HG02981 (cell line): Measurements from ENCODE around the gene AVEN.
"Not testable (repeated sequence)": the region's sequence is repeated elsewhere in the genome, so short reads cannot be mapped to it uniquely, and the experiment has no call there.

ENCODE experiments used
- ATAC-seq: cut with Tn5 transposase; IDR thresholded peaks from one replicate; pipeline ENCODE4 v1.9.1; 2021; ENCODE audit warnings: mild to moderate bottlenecking, moderate library complexity; ENCODE audit not compliant: unreplicated experiment

AVEN gene

DNA sequence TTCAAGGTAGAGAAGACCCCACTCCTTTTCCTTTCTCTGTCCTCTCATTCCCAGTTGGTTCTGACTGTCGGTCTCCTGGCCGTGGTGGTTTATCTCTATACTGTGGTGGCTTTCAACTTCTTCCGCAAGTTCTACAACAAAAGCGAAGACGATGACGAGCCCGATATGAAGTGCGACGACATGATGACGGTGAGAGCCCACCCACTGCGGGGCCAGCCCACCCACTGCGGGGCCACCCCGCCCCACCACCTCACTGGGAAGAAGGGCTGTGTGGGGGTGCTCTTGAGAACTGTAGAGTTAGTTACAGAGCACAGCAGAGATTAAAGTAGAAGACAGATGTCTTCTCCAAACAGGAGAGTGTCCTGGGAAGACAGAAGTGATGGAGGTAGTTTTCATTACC, 181.3 kb downstream of the AVEN start:
- ATAC-seq: no peak

DNA sequence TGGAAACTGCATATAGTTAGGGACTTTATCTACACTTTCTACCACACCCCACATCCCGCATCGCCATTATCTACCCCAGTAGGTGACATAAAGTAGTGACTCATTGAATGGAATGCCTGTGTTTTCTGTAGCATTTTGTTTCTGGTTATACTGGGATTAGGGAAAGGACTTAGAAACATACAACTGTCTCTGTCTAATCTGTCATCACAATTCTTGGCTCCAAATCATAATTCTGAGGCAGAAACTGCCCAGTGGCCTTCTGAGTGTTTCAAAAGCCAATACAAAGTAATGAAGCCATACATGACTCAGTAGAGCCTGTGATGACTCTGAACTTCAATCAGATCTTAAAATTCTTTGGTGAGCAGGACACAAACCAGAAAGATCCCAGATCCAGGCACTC, 186.4 kb downstream of the AVEN start:
- ATAC-seq: no peak

DNA sequence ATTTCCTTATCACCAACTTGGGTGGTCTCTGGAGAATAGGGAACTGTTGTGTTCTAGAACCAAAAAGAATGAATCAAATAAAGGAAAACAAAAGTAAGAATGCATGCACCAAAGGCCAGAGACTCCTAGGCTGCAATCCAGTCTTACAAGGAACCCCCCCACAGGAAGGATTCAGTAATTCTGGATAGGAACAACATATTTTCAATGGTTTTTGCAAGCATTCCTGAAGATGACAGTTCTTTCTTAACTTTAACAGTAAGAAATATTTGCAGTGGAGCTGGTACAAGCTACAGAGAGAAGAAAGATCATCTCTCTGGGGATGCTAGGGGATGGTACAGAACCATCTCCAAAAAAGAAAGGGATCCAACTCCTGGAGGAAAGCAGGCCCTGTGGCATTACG, 186.9 kb downstream of the AVEN start:
- no peak for ATAC-seq

DNA sequence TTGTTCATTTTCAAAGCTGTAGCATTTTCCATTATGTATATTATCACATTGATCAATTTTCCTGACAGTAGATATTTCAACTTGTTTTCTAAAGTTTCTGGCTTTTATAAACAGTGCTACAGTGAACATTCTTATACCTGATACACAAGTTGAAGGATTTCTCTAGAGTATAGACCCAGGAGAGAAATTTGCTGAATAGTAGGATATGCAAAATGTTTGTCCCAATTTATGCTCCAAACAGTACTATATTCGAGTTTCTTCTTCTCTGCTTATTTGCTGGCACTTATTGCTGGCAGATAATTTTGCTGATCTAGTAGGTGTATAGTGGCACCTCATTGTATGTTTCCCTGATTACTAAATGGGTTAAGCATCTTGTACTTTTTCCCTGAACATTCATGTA, 187.9 kb downstream of the AVEN start:
- no peak for ATAC-seq

DNA sequence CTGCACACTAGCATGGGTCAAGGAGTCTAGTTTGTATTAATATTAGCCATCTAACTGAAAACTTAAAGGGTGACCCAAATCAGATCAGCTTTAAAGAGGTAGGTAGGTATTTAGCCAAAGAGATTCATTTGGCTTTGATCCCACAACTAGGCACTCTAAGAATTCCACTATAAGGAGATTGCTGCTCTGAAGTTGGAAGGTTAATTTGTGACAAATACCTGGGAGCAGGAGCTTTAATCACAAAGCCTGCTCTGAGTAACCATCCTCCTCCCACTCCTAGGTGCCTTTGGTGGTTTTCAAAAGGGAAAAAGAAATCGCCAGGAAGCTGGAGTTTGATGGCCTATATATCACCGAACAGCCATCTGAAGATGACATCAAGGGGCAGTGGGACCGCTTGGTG, 191.0 kb downstream of the AVEN start:
- ATAC-seq: no peak

DNA sequence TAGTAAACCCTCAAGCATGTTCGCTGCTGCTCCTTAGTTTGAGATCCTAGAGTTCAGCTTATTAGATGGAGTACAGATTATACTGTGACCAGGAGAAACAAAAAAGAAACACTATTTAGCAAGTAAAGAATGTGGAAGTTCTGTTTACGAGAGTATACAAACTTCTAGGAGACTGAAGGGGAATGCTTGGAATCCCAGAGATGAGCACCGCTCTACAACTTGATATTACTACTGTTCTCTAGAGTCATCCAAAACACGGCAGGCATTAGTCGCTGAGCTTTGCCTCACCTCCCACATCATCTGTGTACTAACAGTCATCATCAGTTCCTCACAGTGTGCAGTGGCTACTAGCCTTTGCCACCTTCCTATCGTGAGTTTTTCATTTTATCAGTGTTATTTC, 192.1 kb downstream of the AVEN start:
- no peak for ATAC-seq

DNA sequence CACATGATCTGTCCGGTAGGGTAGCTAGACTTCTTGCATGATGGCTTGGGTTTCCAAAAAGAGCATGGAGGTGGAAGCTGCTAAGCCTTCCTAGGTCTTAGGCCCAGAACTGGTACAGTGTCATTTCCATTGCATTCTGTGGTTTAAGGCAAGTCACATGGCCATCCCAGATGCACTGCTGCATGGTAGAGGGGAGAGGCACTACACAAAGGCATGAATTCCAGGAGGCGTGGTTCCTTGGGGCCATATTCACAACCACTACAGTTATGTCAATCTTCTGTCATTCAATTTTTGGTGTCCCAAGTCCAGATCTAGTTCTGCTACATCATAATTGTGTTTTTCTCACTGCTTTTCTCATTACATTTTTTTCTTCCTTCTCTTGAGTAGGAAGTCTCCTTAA, 192.9 kb downstream of the AVEN start:
- no peak for ATAC-seq

DNA sequence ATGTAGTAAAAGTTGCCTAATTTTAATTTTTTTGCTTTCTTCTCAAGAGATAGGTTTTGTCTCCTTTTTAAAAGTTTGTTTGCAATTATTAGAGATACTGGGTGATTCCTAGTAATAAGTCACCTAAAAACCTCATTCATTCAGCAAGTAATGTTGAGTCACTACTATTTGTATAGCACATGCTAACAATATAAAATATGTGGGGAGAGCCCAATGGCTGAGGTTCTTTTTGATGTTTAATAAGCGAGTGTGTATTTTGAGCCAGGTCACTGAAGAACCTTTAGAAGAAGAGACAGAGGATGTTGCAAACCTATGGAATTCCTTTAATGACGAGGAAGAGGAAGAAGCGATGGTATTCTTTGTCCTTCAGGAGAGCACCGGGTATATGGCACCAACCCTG, 194.4 kb downstream of the AVEN start:
- no peak for ATAC-seq

DNA sequence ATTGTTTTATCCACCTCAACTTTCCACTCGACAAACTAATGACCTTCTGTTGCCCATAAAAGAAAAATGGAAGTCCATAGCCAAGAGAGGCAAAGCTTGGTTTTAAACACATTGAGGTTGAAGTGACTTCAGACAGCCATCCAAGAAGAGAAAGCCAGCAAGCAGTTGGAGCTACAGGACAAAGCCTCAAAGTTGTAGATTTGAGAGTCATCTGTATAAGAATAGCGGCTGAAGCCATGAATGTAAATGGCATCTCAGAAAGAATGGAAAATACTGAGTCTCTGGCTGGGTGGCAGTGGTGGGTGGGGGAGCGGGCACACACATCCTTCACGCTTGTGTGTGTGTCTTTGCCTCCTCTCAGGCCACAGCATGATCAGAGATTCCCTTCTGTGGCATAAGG, 194.8 kb downstream of the AVEN start:
- ATAC-seq: no peak

DNA sequence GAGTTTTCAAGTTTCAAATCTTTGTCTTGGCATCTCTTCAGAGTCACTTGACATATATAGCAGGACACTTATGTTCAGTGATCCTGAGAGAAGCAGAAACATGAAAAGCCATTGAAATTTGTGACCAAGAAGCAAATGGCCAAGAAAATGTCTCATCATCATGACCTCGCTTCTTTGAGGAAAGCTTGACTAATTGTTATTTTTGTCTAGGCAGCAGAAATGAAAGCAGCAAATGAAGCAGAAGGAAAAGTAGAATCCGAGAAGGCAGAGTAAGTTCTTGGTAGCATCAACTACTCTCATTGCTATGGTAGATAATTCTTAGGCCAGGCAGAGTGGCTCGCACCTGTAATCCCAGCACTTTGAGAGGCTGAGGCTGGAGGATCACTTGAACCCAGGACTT, 198.4 kb downstream of the AVEN start:
- ATAC-seq: no peak

DNA sequence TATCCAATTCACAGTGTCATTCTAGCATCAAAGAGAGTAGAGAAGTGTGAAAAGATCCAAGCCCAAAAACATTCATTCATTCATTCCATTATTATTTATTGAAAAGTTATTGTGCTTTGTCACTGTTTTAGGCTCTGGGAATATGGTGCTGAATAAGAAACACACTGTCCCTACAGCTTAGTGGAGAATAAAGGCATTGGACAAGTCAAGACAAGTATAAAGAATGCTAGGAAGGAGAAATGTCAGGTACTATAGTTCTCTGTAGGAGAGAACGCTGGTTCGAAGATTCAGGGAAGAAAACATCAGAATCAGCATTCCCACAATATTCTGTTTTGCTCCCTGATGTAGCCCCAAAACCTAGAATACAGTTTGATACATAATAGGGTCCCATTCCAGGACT, 199.5 kb downstream of the AVEN start:
- ATAC-seq: no peak

DNA sequence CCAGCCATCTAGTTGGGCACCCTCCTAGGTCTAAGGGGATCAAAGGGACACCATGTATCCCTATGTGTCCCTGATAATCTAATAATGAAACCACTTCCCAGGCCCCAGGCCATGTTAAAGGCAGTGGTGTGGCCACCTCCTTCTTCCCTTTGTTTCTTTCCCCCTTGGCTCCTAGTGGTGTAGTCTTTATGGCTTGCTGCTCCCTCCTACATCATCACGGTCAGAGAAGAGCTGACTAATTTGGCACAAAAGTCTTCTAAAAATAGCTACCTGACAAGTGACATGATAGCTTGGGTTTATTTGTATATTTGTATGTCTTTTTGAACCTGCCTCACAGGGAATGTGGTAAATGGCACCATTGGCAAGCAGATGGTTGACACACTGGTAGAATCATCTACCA, 201.7 kb downstream of the AVEN start:
- no peak for ATAC-seq

DNA sequence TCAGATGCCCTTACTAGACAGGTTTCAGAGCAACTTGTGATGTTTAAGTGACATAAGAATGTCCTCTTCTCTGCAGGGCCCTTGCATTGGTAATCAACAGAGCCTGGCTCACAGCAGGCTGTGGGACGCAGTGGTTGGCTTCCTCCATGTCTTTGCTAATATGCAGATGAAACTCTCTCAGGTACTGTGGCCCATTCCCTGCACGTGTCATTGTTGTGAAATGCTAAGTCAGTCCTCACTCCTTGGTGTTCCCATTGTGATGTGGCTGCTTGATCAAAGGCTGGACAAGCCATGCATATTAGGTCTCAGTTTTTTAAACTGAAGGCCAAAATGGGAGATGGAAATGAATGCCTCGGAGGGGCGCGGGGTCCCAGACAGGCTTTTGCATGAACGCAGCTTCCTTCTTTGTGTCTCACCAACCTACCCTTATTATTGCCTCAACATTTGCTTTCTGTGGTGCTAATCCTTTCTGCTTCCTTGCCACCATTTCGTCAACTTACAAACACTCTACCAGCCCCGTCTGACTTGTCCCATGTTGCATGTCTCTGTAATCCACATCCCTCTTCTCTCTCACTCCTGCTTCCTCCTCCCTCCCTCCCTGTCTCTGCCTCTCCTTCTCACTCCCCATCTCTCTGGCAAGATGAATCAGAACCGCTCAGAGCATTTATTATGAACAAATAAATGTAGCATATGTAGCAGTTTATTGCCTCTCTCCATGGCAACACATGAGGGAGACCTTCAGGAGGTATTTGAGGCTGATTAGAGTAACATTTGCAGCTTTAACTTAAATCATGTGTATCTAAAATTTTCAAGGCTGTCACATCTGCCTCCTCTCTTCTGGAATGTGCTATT, 203.9 kb downstream of the AVEN start:
- ATAC-seq: no peak

DNA sequence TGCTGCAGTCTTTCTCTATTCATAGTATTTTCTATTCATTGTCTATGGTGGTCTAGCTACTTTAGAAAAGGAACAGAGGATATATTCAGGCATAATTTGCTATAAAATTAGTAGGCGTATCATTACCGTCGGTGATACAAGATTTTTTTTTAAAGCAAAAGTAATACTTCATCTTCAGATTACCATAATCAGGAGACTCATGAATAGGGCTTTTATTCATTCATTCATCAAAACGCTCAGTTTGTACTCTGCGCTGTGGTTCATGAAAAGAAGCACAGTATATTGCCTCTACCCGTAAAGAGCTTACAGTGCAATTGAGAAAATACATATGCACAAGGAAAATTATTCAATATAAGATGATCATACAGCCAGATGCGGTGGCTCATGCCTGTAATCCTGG, 207.4 kb downstream of the AVEN start:
- no peak for ATAC-seq

DNA sequence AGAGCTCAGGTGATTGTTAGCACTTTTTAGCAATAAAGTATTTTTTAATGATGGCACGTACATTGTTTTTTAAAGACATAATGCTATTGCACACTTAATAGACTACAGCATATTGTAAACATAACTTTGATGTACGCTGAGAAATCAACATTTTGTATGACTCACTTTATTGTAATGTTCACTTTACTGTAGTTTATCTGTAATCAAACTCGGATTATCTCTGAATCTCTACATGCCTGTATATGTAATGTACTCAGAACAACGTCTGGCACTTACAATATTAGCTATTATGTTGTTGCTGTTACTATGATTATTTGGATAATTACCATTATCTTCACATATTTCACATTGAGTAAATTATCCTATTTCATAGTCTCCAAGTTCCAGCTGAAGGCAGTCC, 208.7 kb downstream of the AVEN start:
- no peak for ATAC-seq

DNA sequence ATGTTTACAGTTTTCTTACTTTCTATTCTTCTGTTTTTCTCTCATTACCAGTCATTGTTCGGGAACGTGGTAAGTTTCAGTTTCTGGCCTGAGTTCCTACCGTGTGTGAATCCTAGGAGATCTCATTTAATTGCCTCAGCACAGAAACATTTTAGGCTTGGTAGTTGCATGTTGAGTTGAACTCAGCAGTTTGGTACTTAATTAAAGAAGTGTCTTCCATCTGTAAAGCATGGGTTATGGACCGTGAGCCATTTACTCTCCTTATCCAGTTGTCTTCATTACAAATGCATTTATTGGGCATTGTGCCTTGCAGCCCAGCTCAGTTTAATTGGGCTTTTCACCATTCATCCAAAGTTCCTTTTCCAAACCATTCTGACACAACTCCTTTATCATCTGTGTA, 212.8 kb downstream of the AVEN start:
- ATAC-seq: no peak

DNA sequence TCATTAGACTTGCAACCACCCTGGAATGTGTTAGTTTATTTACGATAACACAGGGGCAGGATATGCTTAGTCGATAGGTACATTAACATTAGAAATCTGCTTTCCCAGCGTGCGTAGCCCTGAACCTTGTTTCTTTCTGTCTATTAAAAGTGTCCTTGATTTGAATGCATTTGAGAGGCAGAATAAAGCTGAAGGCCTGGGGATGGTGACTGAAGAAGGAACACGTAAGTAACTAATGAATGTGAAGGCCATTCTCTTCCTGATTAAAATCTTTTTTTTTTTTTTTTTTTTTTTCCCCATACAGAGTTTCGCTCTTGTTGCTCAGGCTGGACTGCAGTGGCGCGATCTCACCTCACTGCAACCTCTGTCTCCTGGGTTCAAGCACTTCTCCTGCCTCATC, 213.6 kb downstream of the AVEN start:
- no peak for ATAC-seq

DNA sequence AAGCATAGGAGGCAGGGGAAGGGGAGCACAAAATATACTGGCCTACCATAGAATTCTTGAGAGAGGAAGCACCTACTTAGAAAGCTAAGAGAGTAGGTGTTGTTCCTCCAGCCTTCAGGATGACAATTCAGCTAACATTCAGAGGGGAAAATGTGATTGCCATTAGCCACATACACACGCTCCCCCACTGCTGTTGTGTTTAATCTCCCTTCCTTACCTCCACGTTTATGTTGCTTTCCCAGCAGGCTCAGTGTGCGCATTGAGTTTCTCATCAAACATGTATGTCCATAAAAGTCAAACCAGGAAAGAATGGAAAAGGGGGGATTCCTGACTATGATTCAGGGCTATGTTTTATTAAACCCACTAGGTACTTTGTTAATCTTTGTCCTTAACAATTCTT, 215.9 kb downstream of the AVEN start:
- ATAC-seq: no peak

DNA sequence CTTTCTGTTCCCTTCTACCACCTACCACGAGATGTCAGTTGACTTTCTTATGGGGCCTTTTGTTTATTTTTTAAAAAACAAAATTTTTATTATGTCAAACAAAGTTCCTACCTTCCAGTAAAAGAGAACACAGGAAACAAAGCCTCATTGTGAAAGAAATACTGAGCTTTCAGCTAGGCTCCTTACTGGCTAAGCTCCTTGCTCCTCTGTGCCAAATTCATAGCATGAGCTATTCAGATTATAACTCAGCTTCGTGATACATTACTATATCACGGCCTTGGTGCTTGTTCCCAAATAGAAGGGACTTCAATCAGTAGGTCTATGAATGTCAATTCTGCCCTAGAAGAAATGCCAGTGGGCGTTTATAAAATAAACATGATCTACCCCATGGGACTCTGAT, 216.5 kb downstream of the AVEN start:
- no peak for ATAC-seq

DNA sequence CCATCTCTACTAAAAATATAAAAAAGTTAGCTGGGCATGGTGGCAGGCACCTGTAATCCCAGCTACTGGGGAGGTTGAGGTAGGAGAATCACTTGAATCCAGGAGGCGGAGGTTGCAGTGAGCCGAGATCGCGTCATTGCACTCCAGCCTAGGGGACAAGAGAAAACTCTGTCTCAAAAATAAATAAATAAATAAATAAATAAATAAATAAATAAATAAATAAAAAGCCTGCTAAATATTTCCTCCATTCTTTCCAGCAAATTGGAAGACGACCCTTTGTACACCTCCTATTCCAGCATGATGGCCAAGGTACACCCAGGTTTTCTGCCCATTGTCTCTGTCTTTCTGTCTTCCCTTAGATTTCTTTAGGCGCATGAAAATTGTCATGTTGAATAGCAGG, 219.5 kb downstream of the AVEN start:
- ATAC-seq: not testable (repeated sequence)
